ENCODE measurements around the gene KIF4B.

The KIF4B gene

DNA sequence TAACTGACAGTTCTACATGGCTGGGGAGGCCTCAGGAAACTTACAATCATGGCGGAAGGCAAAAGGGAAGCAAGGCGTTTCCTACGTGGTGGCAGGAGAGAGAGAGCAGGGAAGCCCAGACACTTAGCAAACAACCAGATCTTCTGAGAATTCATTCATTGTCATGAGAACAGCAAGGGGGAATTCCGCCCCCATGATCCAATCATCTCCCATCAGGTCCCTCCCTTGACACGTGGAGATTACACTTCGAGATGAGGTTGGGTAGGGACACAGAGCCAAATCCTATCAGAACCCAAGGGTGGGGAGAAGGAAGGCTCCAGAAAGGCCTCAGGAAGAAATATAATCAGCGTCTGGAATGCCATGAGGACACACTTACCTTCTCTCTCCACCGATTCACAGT lies 34.3 kb downstream of the KIF4B start:
- TF ChIP-seq, protein P1, sequence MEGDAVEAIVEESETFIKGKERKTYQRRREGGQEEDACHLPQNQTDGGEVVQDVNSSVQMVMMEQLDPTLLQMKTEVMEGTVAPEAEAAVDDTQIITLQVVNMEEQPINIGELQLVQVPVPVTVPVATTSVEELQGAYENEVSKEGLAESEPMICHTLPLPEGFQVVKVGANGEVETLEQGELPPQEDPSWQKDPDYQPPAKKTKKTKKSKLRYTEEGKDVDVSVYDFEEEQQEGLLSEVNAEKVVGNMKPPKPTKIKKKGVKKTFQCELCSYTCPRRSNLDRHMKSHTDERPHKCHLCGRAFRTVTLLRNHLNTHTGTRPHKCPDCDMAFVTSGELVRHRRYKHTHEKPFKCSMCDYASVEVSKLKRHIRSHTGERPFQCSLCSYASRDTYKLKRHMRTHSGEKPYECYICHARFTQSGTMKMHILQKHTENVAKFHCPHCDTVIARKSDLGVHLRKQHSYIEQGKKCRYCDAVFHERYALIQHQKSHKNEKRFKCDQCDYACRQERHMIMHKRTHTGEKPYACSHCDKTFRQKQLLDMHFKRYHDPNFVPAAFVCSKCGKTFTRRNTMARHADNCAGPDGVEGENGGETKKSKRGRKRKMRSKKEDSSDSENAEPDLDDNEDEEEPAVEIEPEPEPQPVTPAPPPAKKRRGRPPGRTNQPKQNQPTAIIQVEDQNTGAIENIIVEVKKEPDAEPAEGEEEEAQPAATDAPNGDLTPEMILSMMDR (IDR thresholded peaks at IDR 0.05; ENCODE audit: insufficient read depth, missing control alignments) = no peak
- DNase-seq (ENCODE audit: insufficient read length, low spot score) (no peak), FAIRE-seq (no peak)

GRCh38 chr5:155049569-155050383 lies 36.2 kb downstream of the KIF4B start:
- TF ChIP-seq, protein P1 (IDR thresholded peaks at IDR 0.05; ENCODE audit: insufficient read depth, missing control alignments) = peak; percentile 24
- FAIRE-seq (no peak), DNase-seq (ENCODE audit: insufficient read length, low spot score) (no peak)

DNA sequence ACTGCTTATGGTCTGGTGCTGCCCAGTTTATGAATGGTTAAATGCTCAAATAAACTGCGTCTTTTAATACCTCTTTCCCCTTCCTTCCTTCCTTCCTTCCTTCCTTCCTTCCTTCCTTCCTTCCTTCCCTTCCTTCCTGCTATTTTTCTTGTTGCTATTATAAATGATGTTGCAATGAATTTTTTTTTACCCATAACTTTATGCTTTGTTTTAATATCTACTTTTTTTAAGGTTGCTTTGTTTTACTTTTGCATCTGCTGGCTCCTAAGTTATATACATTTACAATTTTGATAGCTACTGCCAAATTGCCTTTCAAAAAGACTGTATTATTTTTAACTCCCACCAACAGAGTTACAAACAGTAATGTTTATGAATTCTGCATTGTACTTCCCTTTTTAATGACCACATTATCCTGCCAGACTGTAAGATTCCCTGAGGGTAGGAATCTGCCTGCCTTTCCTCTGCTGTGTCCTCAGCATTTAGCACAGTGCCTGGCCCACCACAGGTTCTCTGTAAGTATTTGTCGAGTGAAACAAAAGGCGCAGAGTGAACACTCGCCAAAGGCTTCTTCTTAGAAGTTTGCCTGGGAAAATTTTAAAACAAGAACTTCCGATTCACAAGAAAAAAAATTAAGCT lies 36.9 kb downstream of the KIF4B start:
- FAIRE-seq (no peak), DNase-seq (ENCODE audit: insufficient read length, low spot score) (no peak)
- TF ChIP-seq, protein P1 (IDR thresholded peaks at IDR 0.05; ENCODE audit: insufficient read depth, missing control alignments) = no peak

DNA sequence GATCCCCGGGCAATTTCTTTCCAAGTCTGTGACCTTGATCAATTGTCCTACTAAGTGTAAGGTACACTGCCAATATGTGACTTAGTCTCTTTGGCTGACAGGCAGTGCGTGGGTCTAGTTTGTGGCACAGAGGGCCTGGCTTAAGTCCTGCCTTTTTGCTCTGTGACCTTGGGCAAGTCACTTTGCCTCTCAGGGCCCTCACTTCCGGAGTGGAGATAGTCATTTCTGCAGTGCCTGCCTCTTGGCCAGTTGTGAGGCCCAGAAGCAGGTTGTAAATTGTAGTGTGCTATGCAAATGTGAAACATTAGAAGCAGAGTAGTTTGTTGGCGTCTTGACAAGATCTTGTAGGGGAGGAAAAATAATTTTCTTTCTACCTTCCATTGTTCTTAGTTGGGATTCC lies 39.0 kb downstream of the KIF4B start:
- FAIRE-seq = no peak
- TF ChIP-seq, protein P1 (IDR thresholded peaks at IDR 0.05; ENCODE audit: insufficient read depth, missing control alignments) = no peak
- no peak for DNase-seq (ENCODE audit: insufficient read length, low spot score)

GRCh38 chr5:155053501-155053900 lies 39.9 kb downstream of the KIF4B start:
- FAIRE-seq (no peak), DNase-seq (ENCODE audit: insufficient read length, low spot score) (no peak)
- TF ChIP-seq, protein P1 (IDR thresholded peaks at IDR 0.05; ENCODE audit: insufficient read depth, missing control alignments) = no peak

- TF ChIP-seq, protein P1 (IDR thresholded peaks at IDR 0.05; ENCODE audit: insufficient read depth, missing control alignments) = no peak
- FAIRE-seq = no peak
- no peak for DNase-seq (ENCODE audit: insufficient read length, low spot score)
Measured at GRCh38 chr5:155056644-155057269, 43.2 kb downstream of the KIF4B start.

Data from D721Med (cell line).